PC-9 (cell line): ENCODE data around the gene STARD8.

Source experiments
- CTCF ChIP-seq: fragments of 200-600 bp; sonication (generic); conservative IDR thresholded peaks from 2 replicates; pipeline ENCODE4 v1.6.1; 2017; ENCODE audit warnings: mixed run types, antibody characterized with exemption, mild to moderate bottlenecking, moderate library complexity
- EZH2 ChIP-seq: fragments of 200-600 bp; sonication (generic); IDR thresholded peaks from 2 replicates; pipeline ENCODE4 v1.8.0; 2017; ENCODE audit warnings: antibody characterized with exemption, low read depth

DNA sequence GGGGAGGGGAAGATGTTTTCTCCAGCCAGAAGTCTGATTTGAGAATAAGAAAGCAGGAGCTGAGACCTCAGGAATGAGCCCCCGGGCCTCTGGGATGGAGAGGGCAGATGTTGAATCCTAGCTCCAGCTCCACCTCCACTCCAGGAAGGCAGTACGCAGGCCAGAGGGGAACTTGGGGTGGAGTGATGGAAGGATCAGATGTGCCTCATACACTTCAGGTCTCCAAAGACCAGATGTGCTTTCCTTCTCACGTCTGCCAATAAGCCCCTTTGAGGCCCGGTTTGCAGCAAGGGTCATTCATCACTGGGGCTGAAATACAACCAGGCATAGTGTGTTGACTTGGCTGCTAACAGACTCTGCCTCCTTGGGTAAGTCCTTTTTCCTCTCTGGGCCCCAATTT lies 28.1 kb downstream of the STARD8 start:
- TF ChIP-seq CTCF, result no peak
- no peak for TF ChIP-seq EZH2
